SK-N-MC (cell line): ENCODE results near the gene CSTF1.

Experiments used
- EZH2 ChIP-seq: fragments of 200-600 bp; sonication (generic); IDR thresholded peaks from one replicate; pipeline ENCODE4 v1.6.1; 2017; ENCODE audit warnings: antibody characterized with exemption
- FOXP2 ChIP-seq: optimal IDR thresholded peaks from 2 replicates; pipeline ENCODE3; 2011; ENCODE audit warnings: mild to moderate bottlenecking, moderate library complexity; ENCODE audit not compliant: insufficient read depth; ENCODE audit errors: extremely low read length, control extremely low read depth
- POLR2AphosphoS5 ChIP-seq: IDR thresholded peaks from 2 replicates; pipeline ENCODE4 v1.6.1; 2012; ENCODE audit warnings: mild to moderate bottlenecking, low read depth, low read length, borderline replicate concordance

- no peak for TF ChIP-seq POLR2AphosphoS5
- no peak for TF ChIP-seq EZH2
- TF ChIP-seq FOXP2: no peak
Observed at GRCh38 chr20:56422824-56423189, 30.4 kb downstream of the CSTF1 start.
